ENCODE data around the gene PELI2.

The PELI2 gene

GRCh38 chr14:56205881-56206280, 87.7 kb downstream of the PELI2 start:
- DNase-seq (ENCODE audit: low read depth), result no peak

- no peak for DNase-seq (ENCODE audit: low read depth)
Observed at GRCh38 chr14:56206596-56206995, 88.4 kb downstream of the PELI2 start.

- no peak for DNase-seq (ENCODE audit: low read depth)
Observed at GRCh38 chr14:56207626-56208292, 89.5 kb downstream of the PELI2 start.

GRCh38 chr14:56208520-56208919, 90.3 kb downstream of the PELI2 start:
- DNase-seq (ENCODE audit: low read depth), result no peak

- DNase-seq (ENCODE audit: low read depth), result no peak
Observed at GRCh38 chr14:56210571-56210970, 92.4 kb downstream of the PELI2 start.

- no peak for DNase-seq (ENCODE audit: low read depth)
Observed at GRCh38 chr14:56211084-56211483, 92.9 kb downstream of the PELI2 start.

GRCh38 chr14:56211844-56212243, 93.6 kb downstream of the PELI2 start:
- no peak for DNase-seq (ENCODE audit: low read depth)

GRCh38 chr14:56212521-56212920, 94.3 kb downstream of the PELI2 start:
- DNase-seq (ENCODE audit: low read depth), result no peak

GRCh38 chr14:56213306-56213705, 95.1 kb downstream of the PELI2 start:
- DNase-seq (ENCODE audit: low read depth), result no peak

GRCh38 chr14:56215180-56215579, 97.0 kb downstream of the PELI2 start:
- DNase-seq (ENCODE audit: low read depth), result no peak

- DNase-seq (ENCODE audit: low read depth), result no peak
Observed at GRCh38 chr14:56216626-56217379, 98.6 kb downstream of the PELI2 start.

GRCh38 chr14:56217380-56218045, 99.3 kb downstream of the PELI2 start:
- DNase-seq (ENCODE audit: low read depth), result no peak

- DNase-seq (ENCODE audit: low read depth), result no peak
Observed at GRCh38 chr14:56219666-56220413, 101.6 kb downstream of the PELI2 start.

- DNase-seq (ENCODE audit: low read depth), result no peak
Observed at GRCh38 chr14:56221382-56222128, 103.3 kb downstream of the PELI2 start.

- no peak for DNase-seq (ENCODE audit: low read depth)
Observed at GRCh38 chr14:56224229-56224628, 106.0 kb downstream of the PELI2 start.

- DNase-seq (ENCODE audit: low read depth), result no peak
Observed at GRCh38 chr14:56224691-56225681, 106.8 kb downstream of the PELI2 start.

- DNase-seq (ENCODE audit: low read depth), result no peak
Observed at GRCh38 chr14:56235388-56235787, 117.2 kb downstream of the PELI2 start.

GRCh38 chr14:56237398-56237797, 119.2 kb downstream of the PELI2 start:
- DNase-seq (ENCODE audit: low read depth), result no peak

- no peak for DNase-seq (ENCODE audit: low read depth)
Observed at GRCh38 chr14:56241461-56241860, 123.2 kb downstream of the PELI2 start.

GRCh38 chr14:56243110-56243509, 124.9 kb downstream of the PELI2 start:
- no peak for DNase-seq (ENCODE audit: low read depth)
